GF-D8 (cell line): ENCODE results near the gene SNCB.
"Not testable (repeated sequence)": the region's sequence is repeated elsewhere in the genome, so short reads cannot be mapped to it uniquely, and the experiment has no call there.

Experiments used
- DNase-seq: peaks from one replicate; lab custom pipeline; 2025; lab: John Stamatoyannopoulos, UW

The SNCB gene

DNA sequence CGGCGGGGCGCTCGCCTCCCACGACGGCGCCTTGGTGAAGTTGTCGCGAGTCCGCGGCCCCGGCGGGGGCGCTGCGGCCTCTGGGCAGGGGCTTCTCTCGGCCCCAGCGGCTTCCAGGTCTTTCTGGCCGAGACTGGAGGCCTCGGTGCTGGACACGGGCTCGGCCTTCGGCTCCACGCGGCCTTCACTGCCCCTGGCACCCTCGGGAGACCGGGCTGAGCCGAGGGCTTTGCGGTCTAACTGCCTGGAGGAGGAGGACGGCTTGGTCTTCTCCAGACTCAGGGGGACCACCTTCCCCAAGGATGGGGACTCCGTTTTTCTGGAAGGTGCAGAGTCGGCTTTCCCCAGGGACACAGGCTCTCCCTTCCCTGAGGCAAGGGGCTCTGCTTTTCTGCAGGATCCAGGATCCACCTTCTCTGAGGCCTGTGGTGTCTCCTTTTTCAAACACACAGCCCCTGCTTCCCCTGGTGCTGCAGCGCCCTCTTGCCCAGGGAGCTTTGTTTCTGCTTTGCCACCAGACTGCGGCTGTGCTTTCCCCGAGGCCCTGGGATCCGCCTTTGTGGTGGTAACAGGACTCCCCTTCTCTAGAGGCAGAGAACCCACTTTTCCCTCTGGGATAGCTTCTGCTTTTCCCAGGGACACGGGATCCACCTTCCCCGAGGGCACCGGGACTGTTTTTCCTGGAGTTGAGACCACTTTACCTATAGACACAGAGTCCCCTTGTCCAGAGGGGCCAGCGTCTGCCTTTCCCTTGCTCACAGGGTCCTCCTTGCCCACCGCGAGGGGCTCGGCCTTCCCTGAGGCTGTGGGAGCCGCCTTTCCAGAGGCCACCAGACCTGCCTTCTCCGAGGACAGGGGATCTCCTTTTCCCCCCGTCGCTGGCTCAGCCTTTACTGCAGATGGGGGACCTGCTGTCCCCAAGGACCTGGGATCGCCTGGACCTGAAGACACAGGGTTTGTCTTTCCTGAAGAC is 32.6 kb downstream of the SNCB start:
- no peak for DNase-seq

DNA sequence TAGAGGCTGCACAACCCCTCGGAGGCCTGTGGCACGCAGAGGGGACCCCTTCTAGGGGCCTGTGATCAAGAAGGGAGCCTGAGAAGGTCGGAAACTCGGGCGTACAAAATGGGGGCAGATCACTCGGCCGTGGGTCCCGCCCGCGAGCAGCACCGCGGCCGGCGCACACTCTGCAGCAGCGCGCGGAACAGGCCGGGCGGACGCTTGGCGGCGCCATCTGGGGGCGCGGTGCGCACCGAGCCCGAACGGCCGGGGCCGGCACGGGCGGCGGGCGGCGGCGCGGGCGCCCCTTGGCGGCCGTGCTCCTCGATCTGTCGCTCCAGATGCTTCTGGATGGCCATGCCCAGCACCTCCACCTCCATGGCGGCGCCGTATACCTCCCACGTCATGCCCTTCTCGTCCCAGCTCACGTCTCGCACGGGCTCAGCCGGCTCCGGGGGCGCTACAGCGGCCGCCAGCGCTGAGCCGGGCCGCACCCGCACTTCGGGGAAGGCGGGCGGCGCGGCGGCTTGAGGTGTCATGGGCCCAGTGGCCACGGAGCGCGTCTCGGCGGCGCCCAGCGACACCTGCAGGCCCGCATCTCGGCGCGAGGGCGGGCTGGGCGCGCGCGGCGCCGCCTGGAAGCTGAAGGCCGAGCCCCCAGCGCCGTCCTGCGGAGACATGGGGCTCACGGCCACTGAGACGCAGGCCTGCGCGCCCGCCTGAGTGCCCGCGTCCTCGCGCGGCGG is 33.5 kb downstream of the SNCB start:
- no peak for DNase-seq

DNA sequence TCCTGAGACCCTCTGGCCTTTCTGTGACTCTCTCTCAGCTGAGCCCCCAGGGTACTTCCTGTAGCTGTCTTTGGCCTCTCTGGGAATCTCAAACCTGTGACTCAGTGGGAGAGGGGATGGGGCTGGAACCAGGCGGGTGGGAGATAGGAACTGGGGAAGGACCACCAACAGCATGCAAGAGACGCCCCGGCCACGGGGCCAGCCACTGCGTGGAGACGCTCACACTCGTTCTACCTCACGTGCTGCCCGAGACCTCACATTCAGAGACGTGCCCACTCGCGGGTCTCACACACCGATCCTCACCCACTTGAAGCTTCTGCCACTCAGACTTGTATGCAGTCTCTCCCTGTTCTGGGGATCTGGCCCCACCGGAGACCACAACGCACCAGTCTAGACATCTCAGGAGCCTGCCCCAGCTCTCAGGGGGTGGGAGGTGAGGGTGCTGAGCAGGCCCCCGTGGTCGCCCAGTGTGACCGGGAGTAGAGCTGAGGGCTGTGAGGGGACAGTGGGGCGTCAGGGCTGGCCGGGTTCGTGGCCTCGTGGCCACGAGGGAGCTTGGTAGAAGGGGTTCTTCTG is 34.2 kb downstream of the SNCB start:
- DNase-seq, result no peak

DNA sequence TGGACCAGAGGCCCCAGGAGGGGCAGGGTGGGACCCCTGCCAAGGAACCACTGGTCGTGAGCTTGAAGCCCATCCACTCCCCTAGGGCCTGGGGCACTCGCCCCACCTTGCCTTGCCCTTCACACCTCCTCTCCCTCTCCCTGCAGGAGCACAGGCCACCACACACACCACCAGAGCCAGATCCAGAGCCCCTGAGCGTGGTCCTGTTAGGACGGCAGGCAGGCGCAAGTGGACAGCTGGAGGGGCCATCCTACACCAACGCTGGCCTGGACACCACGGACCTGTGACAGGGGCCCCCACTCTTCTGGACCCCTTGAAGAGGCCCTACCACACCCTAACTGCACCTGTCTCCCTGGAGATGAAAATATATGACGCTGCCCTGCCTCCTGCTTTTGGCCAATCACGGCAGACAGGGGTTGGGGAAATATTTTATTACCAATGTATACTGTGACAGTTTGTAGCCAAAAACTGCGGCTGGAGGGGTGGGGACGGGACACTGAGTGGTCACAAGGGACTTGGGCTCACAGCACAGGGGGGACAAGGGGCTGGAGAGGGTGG is 34.9 kb downstream of the SNCB start:
- DNase-seq, result no peak

DNA sequence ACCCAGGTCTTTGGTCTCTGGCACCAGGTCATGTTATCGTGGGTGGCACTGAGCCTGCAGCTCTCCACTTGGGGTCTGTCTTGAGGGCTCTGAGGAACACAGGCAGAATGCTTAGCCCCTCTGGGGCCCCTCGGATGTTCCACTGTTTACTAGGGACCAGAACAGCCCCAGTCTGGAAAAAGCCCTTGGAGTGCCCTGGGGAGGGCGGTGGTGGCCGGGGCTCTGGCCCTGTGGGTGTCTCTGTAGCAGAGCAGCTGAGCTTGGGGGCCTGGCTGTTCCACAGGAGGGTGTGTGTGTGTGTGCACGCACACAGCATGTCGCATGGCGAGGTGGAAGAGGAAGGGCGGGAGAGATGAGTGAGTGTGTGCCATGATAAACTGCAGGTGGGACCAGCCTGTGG is 35.8 kb downstream of the SNCB start:
- DNase-seq, result no peak

DNA sequence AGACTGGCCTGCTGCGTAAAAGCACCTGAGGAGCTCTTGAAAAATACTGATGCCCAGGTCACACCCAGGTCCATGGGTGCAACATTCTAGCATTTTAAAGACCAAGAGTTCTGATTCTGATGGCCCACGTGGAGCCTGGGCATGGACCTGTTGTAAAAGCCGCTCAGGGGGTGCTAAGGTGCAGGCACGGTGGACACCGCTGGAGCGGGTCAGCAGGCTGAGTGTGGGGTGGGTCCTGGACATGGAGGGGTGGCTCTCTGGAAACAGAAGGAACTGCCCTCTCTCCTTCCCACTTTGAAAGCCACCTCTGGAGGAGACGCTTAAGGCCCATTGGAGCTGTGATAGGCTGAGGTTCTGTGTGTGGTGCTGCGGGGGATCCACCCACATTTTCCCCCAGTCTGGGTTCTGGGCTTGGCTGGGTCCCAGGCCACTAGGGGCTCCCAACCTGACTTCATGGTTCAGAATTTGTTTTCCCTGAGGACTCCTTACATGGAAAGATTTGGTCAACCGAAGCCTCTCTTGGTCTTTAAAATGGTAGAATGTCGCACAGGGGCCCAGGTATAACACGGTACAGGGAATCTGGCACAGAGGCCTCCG is 37.0 kb downstream of the SNCB start:
- no peak for DNase-seq

DNA sequence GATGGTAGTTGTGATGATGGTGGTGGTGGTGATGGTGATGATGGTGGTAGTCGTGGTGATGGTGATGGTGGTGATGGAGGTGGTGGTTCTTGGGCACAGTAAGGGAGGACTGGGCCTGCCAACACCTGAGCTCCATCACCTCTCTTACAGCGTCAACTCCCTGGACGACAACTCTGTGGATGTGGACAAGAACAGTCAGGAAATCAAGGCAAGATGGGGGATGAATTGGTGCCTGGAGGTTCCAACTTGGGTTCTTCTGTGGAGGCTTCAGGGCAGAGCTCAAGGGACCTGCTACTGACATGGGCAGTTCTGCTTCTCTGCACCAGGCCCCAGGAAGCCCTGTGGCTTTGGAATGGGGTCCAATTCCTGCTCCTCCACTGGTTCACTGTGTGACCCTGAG is 37.8 kb downstream of the SNCB start:
- no peak for DNase-seq

DNA sequence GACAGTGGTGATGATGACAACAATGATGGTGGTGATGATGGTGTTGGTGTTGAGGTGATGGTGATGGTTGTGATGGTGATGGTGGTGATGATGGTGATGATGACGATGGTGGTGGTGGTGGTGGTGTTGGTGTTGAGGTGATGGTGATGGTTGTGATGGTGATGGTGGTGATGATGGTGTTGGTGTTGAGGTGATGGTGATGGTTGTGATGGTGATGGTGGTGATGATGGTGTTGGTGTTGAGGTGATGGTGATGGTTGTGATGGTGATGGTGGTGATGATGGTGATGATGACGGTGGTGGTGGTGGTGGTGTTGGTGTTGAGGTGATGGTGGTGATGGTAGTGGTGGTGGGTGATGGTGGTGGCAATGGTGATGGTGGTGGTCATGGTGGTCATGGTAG is 38.7 kb downstream of the SNCB start:
- not testable (repeated sequence) for DNase-seq

DNA sequence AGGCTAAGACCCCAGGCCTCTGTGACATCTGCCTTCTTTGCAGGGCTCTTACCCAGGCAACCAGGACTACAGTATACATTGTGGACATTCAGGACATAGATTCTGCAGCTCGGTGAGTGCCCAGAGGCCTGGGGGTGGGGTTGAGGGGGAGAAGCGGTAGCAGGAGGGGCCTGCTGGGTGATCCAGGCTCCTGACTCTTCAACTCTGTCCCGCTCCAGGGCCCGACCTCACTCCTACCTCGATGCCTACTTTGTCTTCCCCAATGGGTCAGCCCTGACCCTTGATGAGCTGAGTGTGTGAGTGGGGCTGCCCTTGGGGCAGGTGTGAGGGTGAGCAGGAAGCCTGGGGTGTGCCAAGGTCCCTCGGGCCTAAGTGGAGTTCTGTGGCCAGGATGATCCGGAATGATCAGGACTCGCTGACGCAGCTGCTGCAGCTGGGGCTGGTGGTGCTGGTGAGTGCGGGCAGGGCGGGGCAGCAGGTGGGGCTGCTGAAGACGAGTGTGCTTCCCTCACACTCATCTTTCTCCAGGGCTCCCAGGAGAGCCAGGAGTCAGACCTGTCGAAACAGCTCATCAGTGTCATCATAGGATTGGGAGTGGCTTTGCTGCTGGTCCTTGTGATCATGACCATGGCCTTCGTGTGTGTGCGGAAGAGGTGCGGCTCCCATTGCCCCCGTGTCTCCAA is 40.2 kb downstream of the SNCB start:
- no peak for DNase-seq

DNA sequence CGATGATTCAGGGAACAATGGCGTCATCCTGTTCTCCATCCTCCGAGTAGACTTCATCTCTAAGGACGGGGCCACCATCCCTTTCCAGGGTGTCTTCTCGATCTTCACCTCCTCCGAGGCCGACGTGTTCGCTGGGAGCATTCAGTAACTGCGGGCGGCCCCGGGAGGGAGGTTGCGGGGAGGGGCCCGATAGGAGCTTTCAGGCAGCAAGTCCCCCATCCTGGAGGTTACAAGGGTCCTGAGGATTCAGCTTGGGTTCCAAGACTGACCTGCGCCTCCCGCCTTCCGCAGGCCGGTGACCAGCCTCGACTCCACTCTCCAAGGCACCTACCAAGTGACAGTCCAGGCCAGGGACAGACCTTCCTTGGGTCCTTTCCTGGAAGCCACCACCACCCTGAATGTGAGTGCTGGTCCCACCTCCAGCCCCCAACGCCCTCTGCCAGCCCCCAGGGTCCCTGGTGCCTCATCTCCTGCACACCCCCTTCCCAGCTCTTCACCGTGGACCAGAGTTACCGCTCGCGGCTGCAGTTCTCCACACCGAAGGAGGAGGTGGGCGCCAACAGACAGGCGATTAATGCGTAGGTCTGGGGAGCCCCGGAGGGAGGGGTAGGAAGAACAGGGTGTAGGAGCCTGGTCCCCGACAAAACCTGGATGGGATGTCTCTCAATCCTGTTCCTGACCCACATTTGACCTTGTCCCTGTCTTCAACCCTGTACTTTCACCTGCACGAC is 41.1 kb downstream of the SNCB start:
- DNase-seq, result no peak

DNA sequence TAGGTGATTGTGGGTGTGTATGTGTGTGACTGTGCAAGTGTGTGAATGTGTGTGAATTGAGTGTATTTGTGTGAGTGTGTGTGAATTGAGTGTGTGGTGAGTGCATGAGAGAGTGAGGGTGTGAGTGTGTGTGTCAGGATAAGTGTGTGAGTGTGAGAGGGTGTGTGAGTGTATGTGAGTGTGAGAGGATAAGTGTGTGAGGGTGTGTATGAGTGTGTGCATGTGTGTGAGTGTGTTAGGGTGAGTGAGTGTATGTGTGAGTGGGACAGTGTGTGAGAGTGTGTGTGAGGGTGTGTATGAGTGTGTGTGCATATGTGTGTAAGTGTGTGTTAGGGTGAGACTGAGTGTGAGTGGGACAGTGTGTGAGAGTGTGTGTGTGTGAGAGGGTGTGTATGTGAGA is 42.0 kb downstream of the SNCB start:
- DNase-seq, result no peak

DNA sequence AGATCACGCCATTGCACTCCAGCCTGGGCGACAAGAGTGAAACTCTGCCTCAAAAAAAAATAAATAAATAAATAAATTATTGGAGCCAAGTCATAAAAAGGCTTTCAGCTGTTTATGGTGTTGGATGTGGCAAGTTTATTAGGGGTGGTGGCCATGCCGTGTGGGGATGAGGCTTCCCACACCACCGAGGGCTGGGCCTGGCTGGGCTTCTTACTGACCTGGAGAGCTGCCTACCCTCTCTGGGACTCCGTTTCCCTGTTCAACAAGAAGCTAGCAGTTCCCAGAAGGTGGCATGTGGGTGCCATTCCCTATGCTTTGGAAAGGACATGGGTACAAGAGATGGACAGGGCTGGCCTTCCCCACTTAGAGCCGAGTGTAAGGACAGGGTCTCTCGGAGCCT is 42.9 kb downstream of the SNCB start:
- no peak for DNase-seq

DNA sequence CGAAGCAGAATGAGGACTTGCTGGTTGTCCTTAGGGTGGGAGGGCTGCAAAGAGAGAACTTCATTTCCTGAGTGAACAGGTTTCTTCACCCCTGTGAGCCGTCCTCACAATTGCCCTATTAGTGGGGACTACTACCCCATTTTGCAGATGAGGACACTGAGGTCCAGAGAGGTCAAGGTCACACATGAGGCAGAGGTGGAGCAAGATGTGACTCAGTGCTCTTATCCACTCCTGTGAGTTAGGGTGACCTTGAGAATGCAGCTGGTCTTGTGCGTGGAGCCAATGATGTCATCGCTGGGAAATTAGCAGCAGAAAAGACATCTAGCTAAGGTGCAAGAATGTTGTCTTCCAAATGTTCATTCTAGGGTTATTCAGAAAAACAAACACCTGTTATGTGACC is 47.3 kb downstream of the SNCB start:
- DNase-seq, result no peak

DNA sequence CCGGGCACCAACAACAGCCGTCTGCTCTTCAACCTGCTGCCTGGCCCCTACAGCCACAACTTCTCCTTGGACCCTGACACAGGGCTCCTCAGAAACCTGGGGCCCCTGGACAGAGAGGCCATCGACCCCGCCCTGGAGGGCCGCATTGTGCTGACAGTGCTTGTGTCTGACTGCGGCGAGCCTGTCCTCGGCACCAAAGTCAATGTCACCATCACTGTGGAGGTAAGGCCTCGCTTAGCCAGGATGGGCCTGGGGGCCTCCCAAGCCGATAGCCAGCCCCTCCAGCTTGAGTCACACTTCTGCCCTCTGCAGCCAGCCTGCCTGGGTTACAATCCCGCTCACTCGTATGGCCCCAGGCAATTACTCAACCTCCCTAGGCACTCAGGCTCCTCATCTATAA is 49.0 kb downstream of the SNCB start:
- DNase-seq, result no peak

DNA sequence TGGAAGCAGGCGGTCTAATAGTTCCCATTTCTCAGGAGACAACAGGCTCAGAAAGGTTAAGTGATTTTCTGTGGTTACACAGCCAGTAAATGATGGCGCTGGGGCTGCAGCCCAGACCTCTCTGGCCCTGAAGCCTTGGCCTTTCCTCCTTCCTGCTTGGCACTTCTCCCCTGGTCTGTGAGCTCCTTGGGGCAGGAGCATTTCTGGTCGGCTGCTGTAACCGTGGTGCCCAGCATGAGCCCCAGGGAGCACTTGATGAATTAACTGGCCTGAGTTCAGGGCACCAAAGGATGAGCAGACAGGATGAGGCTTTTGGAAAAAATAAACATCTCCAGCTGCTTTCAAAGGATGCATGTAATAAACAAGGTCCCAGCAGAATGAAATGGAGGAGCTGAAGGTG is 51.0 kb downstream of the SNCB start:
- no peak for DNase-seq

DNA sequence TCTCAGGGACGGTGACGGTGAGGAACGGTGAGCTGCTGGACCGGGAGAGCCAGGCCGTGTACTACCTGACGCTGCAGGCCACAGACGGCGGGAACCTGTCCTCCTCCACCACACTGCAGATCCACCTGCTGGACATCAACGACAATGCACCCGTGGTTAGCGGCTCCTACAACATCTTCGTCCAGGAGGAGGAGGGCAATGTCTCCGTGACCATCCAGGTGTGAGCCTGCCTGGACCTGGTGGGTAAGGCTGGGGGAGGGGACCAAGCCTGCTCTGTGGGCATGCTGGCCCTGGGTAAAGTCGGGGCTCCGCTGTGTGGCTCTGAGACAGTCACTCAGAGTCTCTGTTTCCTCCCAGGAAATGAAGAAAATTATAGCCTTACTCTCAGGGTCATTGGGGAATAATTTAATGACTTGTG is 51.9 kb downstream of the SNCB start:
- DNase-seq, result no peak

DNA sequence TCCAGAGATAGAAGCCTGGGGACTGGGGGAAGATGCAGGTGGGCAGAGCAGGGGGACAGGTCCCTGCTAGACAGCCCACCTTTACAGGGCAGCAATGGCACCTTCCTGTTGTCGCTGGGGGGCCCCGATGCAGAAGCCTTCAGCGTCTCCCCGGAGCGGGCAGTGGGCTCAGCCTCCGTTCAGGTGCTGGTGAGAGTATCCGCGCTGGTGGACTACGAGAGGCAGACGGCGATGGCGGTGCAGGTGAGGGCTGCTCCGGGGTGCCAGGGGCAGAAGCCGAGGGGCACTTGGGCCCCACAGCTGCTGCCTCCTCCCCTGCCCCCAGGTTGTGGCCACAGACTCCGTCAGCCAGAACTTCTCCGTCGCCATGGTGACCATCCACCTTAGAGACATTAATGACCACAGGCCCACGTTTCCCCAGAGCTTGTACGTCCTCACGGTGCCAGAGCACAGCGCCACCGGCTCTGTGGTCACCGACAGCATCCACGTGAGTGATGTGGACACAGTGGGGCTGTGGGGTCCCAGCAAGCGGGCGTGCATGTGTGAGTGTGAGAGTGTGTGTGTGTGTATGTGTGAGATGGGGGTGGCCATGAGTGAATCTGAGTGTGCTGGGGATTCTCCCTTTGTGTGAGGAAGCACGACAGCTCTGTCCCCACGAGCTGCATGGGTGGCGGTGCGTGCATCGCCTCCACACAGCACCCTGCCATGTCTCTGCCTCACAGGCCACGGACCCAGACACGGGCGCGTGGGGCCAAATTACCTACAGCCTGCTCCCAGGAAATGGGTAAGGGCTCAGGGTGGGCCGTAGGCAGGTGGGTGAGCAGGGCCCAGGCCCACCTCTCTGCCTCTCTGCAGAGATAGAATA is 52.8 kb downstream of the SNCB start:
- DNase-seq, result no peak

DNA sequence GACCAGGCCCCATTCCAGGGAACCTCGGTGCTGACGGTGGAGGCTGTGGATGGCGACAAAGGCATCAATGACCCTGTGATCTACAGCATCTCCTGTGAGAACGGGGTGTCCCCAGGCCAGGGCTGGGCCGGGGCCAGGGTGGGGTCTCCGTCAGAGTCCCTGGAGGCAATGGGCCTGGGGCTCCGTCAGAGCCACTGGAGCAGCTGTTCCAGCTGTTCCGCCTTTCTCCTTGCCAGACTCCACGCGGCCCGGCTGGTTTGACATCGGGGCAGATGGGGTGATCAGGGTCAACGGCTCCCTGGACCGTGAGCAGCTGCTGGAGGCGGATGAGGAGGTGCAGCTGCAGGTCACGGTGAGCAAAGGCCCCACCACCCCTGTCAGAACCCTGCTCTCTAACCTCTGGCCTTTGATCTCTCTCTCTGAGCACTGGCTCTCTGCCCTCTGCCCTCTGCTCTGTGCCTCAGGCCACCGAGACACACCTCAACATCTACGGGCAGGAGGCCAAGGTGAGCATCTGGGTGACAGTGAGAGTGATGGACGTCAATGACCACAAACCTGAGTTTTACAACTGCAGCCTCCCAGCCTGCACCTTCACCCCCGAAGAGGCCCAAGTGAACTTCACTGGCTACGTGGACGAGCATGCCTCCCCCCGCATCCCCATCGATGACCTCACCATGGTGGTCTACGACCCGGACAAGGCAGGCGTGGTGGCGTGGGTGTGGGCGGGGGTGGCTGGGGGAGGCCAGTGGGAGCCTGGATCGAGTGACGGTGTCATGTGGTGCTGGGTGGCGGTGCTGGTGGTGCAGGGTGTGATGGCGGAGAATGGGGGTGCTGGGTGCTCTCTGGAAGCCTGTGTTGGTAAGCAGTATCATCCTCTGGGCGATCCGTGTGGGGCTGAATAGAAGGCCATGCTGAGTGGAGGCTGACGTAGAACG is 54.6 kb downstream of the SNCB start:
- DNase-seq, result no peak

DNA sequence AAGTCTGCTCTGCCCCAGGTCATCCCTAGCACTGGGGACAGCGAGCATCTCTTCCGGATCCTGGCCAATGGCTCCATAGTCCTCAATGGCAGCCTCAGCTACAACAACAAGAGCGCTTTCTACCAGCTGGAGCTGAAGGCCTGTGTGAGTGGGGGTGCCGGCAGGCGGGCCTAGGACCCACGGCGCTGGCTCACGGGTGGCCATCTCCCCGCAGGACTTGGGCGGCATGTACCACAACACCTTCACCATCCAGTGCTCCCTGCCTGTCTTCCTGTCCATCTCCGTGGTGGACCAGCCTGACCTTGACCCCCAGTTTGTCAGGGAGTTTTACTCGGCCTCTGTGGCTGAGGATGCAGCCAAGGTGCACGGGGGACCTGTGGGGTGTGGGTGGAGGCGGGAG is 55.3 kb downstream of the SNCB start:
- DNase-seq, result no peak
